CD14-positive monocyte (primary cell): ENCODE results near the gene GSPT1. TPM values are rescaled to one million over a fixed set of nuclear protein-coding genes. Genes with fewer than 3 reads are reported as not detected.

ENCODE experiments used
- DNase-seq, 3 donors: peaks; one replicate each; pipeline ENCODE4 v3.0.0-alpha.2; 2011 to 2022
- H2AFZ ChIP-seq: 2 replicates; pipeline ENCODE4 v1.6.0; 2012; ENCODE audit warnings: mild to moderate bottlenecking, low read depth, low read length, inconsistent platforms; ENCODE audit not compliant: insufficient read depth, poor library complexity, severe bottlenecking
- H3K27ac ChIP-seq, 2 donors: 1 replicate in 1 of 2; 2 replicates in 1 of 2; pipeline ENCODE4 v1.5.1; 2012 to 2013; ENCODE audit warnings: low read length in 2 of 2, control low read depth in 1 of 2, inconsistent platforms in 1 of 2, low read depth in 1 of 2, mild to moderate bottlenecking in 1 of 2
- H3K27me3 ChIP-seq, 2 donors: one replicate each; pipeline versions ENCODE4 v1.6.0 to v1.6.1; 2011 to 2013; ENCODE audit warnings: low read length in 2 of 2; ENCODE audit not compliant: control insufficient read depth in 2 of 2, insufficient read depth in 2 of 2
- H3K36me3 ChIP-seq, 2 donors: replicated peaks in 1 of 2; 1 replicate in 1 of 2; 2 replicates in 1 of 2; pipeline versions ENCODE4 v1.5.1 to v1.6.1; 2012 to 2013; ENCODE audit warnings: low read length in 2 of 2, control low read depth in 1 of 2, inconsistent platforms in 1 of 2, mild to moderate bottlenecking in 1 of 2; ENCODE audit not compliant: insufficient read depth in 2 of 2, control insufficient read depth in 1 of 2
- H3K4me1 ChIP-seq, 2 donors: 1 replicate in 1 of 2; 2 replicates in 1 of 2; pipeline versions ENCODE4 v1.5.1 to v1.6.1; 2012 to 2013; ENCODE audit warnings: low read length in 2 of 2, control low read depth in 1 of 2, inconsistent platforms in 1 of 2, mild to moderate bottlenecking in 1 of 2, moderate library complexity in 1 of 2; ENCODE audit not compliant: insufficient read depth in 2 of 2, control insufficient read depth in 1 of 2
- H3K4me2 ChIP-seq: replicated peaks from 2 replicates; pipeline ENCODE3; 2012; ENCODE audit warnings: low read length, moderate library complexity, mild to moderate bottlenecking; ENCODE audit not compliant: poor library complexity, severe bottlenecking; ENCODE audit errors: extremely low read depth
- H3K4me3 ChIP-seq, 3 experiments: fragments of 200-600 bp in 1 of 3; sonication (generic) in 1 of 3; replicated peaks in 1 of 3; 1 replicate in 2 of 3; 2 replicates in 1 of 3; pipeline ENCODE4 v1.5.1; 2011 to 2013; ENCODE audit warnings: low read length in 3 of 3, mild to moderate bottlenecking in 3 of 3, control low read depth in 2 of 3, low read depth in 2 of 3, inconsistent platforms in 1 of 3, moderate library complexity in 1 of 3
- H3K79me2 ChIP-seq: 2 replicates; pipeline ENCODE4 v1.6.0; 2012; ENCODE audit warnings: mild to moderate bottlenecking, control low read depth, inconsistent platforms, low read length, moderate library complexity; ENCODE audit not compliant: insufficient read depth
- H3K9ac ChIP-seq: 2 replicates; pipeline ENCODE4 v1.6.0; 2017; ENCODE audit warnings: low read length, mild to moderate bottlenecking; ENCODE audit not compliant: insufficient read depth, poor library complexity, severe bottlenecking
- H3K9me3 ChIP-seq, 2 donors: replicated peaks in 1 of 2; 1 replicate in 1 of 2; 2 replicates in 1 of 2; pipeline versions ENCODE4 v1.5.1 to v1.6.1; 2012 to 2013; ENCODE audit warnings: low read length in 2 of 2, control low read depth in 1 of 2; ENCODE audit not compliant: control insufficient read depth in 1 of 2, insufficient read depth in 1 of 2
- H4K20me1 ChIP-seq: 2 replicates; pipeline ENCODE4 v1.6.0; 2012; ENCODE audit warnings: mild to moderate bottlenecking, low read length, control low read depth, moderate library complexity; ENCODE audit not compliant: insufficient read depth
- H3K27ac Mint-ChIP-seq, 7 donors: one replicate each; pipeline ENCODE4 v1.8.0; 2020; ENCODE audit warnings: mild to moderate bottlenecking in 7 of 7, mixed read lengths in 7 of 7, moderate library complexity in 6 of 7, inconsistent platforms in 2 of 7
- H3K27me3 Mint-ChIP-seq, 3 donors: one replicate each; pipeline ENCODE4 v1.8.0; 2021 to 2022; ENCODE audit warnings: low read depth in 3 of 3, mild to moderate bottlenecking in 3 of 3, mixed read lengths in 3 of 3, moderate library complexity in 3 of 3, inconsistent platforms in 1 of 3
- H3K36me3 Mint-ChIP-seq, 2 donors: one replicate each; pipeline ENCODE4 v1.8.0; 2020; ENCODE audit warnings: mixed read lengths in 2 of 2, inconsistent platforms in 1 of 2, mild to moderate bottlenecking in 1 of 2
- H3K4me1 Mint-ChIP-seq: one replicate; pipeline ENCODE4 v1.8.0; 2020; ENCODE audit warnings: mild to moderate bottlenecking, mixed read lengths
- H3K4me3 Mint-ChIP-seq, 2 donors: one replicate each; pipeline ENCODE4 v1.8.0; 2020; ENCODE audit warnings: mild to moderate bottlenecking in 2 of 2, mixed read lengths in 2 of 2, moderate library complexity in 1 of 2
- H3K9me3 Mint-ChIP-seq, 7 donors: one replicate each; pipeline ENCODE4 v1.8.0; 2020 to 2022; ENCODE audit warnings: mixed read lengths in 7 of 7, mild to moderate bottlenecking in 6 of 7, moderate library complexity in 6 of 7, inconsistent platforms in 2 of 7
- WGBS: methylation state at CpG from one replicate; pipeline ENCODE4 v1.1.5; 2013; ENCODE audit warnings: missing lambda C conversion rate; ENCODE audit not compliant: insufficient coverage; 5-methylcytosine and 5-hydroxymethylcytosine counted together
- intact Hi-C, 2 donors: fragments of 100-400 bp; cut with micrococcal nuclease; formaldehyde crosslinking; loops; one replicate each; pipeline versions ENCODE4 v1.15.0 to v1.15.1; 2023
- polyA plus RNA-seq, 3 donors: library from polyadenylated mRNA; depleted of rRNA in 1 of 3; unstranded in 2 of 3; stranded (reverse) in 1 of 3; fragments of 300-500 nt in 2 of 3; fragments of >200 nt in 1 of 3; fragmentation: Illumina TruSeq in 2 of 3; gene quantifications; 1 replicate in 2 of 3; 2 replicates in 1 of 3; pipeline ENCODE4 v1.2.3, GENCODE V29; 2012 to 2021
- TF ChIP-seq, protein P1 (sequence below): fragments of 200-600 bp; IDR thresholded peaks from one replicate; pipeline ENCODE4 v1.8.0; 2022; ENCODE audit warnings: antibody characterized with exemption, mild to moderate bottlenecking

GSPT1 gene
- polyA plus RNA-seq, 3 donors = 22.4 to 48.3 (median 47.9) TPM

GRCh38 chr16:11903906-11904305 is 11.8 kb downstream of the GSPT1 start:
- no peaks in the 10 kb centered on the region for H3K9me3 Mint-ChIP-seq
- 100% methylated on average over 1 of the region's 6 CpGs for WGBS
- Histone ChIP-seq H3K27me3 (no peaks in the 10 kb centered on the region), H3K4me2 (no peak overlapping the region), H3K36me3 (peaks cover 5 to 18% of the 10 kb centered on the region in 2 donors), H2AFZ (no peak overlapping the region), H3K9ac (no peak overlapping the region), H3K4me1 (peaks cover 3 to 4% of the 10 kb centered on the region in 2 donors), H3K9me3 (no peaks in the 10 kb centered on the region), H3K79me2 (peaks cover 98% of the 10 kb centered on the region), H3K4me3 (no peak overlapping the region), H3K27ac (no peak overlapping the region), H4K20me1 (peaks cover 95% of the 10 kb centered on the region)
- no peak for DNase-seq
- peaks cover 21 to 31% of the 10 kb centered on the region in 2 donors for H3K36me3 Mint-ChIP-seq
- H3K27me3 Mint-ChIP-seq = no peaks in the 10 kb centered on the region
- peaks cover 6% of the 10 kb centered on the region for H3K4me1 Mint-ChIP-seq
- H3K4me3 Mint-ChIP-seq = no peak overlapping the region
- intact Hi-C loops = no loop called here
- TF ChIP-seq, protein P1, sequence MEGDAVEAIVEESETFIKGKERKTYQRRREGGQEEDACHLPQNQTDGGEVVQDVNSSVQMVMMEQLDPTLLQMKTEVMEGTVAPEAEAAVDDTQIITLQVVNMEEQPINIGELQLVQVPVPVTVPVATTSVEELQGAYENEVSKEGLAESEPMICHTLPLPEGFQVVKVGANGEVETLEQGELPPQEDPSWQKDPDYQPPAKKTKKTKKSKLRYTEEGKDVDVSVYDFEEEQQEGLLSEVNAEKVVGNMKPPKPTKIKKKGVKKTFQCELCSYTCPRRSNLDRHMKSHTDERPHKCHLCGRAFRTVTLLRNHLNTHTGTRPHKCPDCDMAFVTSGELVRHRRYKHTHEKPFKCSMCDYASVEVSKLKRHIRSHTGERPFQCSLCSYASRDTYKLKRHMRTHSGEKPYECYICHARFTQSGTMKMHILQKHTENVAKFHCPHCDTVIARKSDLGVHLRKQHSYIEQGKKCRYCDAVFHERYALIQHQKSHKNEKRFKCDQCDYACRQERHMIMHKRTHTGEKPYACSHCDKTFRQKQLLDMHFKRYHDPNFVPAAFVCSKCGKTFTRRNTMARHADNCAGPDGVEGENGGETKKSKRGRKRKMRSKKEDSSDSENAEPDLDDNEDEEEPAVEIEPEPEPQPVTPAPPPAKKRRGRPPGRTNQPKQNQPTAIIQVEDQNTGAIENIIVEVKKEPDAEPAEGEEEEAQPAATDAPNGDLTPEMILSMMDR = no peak
- H3K27ac Mint-ChIP-seq = peak overlapping the region in 1 of 7 donors; percentile 48

- Histone ChIP-seq H2AFZ (no peak overlapping the region), H3K36me3 (peaks cover 12 to 38% of the 10 kb centered on the region in 2 donors), H3K27ac (peak overlapping the region in 1 of 2 donors; percentile 12), H3K9me3 (no peaks in the 10 kb centered on the region), H4K20me1 (peaks cover 94% of the 10 kb centered on the region), H3K9ac (no peak overlapping the region), H3K79me2 (peaks cover 96% of the 10 kb centered on the region), H3K27me3 (no peaks in the 10 kb centered on the region), H3K4me3 (no peak overlapping the region), H3K4me2 (no peak overlapping the region), H3K4me1 (peaks cover under 1% of the 10 kb centered on the region in 2 donors)
- Mint-ChIP-seq H3K27ac (peak overlapping the region in 2 of 7 donors; percentile 42 to 58), H3K4me3 (no peak overlapping the region), H3K4me1 (peaks cover 4% of the 10 kb centered on the region), H3K27me3 (no peaks in the 10 kb centered on the region), H3K36me3 (peaks cover 27 to 38% of the 10 kb centered on the region in 2 donors), H3K9me3 (no peaks in the 10 kb centered on the region)
- no peak for DNase-seq
- TF ChIP-seq, protein P1 = no peak
- WGBS = 86% methylated on average over 1 of the region's 3 CpGs
- intact Hi-C loops = no loop called here
Observed at GRCh38 chr16:11901091-11901490, 14.7 kb downstream of the GSPT1 start.
